Measurements from ENCODE around the gene USPL1.
A peak's percentile ranks its signal among the peaks of the same experiment; 100 is the strongest.

USPL1 gene

GRCh38 chr13:30656178-30656577 lies 38.5 kb downstream of the USPL1 start:
- no peak for DNase-seq (ENCODE audit: low read depth in 2 of 2, low spot score in 1 of 2)

- DNase-seq (ENCODE audit: low read depth in 2 of 2, low spot score in 1 of 2), result no peak
Observed at GRCh38 chr13:30659980-30660379, 42.3 kb downstream of the USPL1 start.

- DNase-seq (ENCODE audit: low read depth in 2 of 2, low spot score in 1 of 2), result no peak
Observed at GRCh38 chr13:30660796-30661195, 43.1 kb downstream of the USPL1 start.

- DNase-seq (ENCODE audit: low read depth in 2 of 2, low spot score in 1 of 2), result no peak
Observed at GRCh38 chr13:30664689-30665275, 47.1 kb downstream of the USPL1 start.

GRCh38 chr13:30665638-30666037 lies 47.9 kb downstream of the USPL1 start:
- no peak for DNase-seq (ENCODE audit: low read depth in 2 of 2, low spot score in 1 of 2)

GRCh38 chr13:30666113-30666512 lies 48.4 kb downstream of the USPL1 start:
- DNase-seq (ENCODE audit: low read depth in 2 of 2, low spot score in 1 of 2), result no peak

- no peak for DNase-seq (ENCODE audit: low read depth in 2 of 2, low spot score in 1 of 2)
Observed at GRCh38 chr13:30667014-30667413, 49.3 kb downstream of the USPL1 start.

GRCh38 chr13:30668312-30668711 lies 50.6 kb downstream of the USPL1 start:
- DNase-seq (ENCODE audit: low read depth in 2 of 2, low spot score in 1 of 2), result no peak

- no peak for DNase-seq (ENCODE audit: low read depth in 2 of 2, low spot score in 1 of 2)
Observed at GRCh38 chr13:30671271-30671815, 53.6 kb downstream of the USPL1 start.

- DNase-seq (ENCODE audit: low read depth in 2 of 2, low spot score in 1 of 2), result peak; percentile 77 to 78
Observed at GRCh38 chr13:30673669-30674521, 56.2 kb downstream of the USPL1 start.

GRCh38 chr13:30675717-30676116 lies 58.0 kb downstream of the USPL1 start:
- no peak for DNase-seq (ENCODE audit: low read depth in 2 of 2, low spot score in 1 of 2)

- DNase-seq (ENCODE audit: low read depth in 2 of 2, low spot score in 1 of 2), result no peak
Observed at GRCh38 chr13:30676672-30677071, 59.0 kb downstream of the USPL1 start.

GRCh38 chr13:30679483-30680330 lies 62.0 kb downstream of the USPL1 start:
- peak in 1 of 2 donors; percentile 11 for DNase-seq (ENCODE audit: low read depth in 2 of 2, low spot score in 1 of 2)

GRCh38 chr13:30681843-30682242 lies 64.1 kb downstream of the USPL1 start:
- no peak for DNase-seq (ENCODE audit: low read depth in 2 of 2, low spot score in 1 of 2)

- no peak for DNase-seq (ENCODE audit: low read depth in 2 of 2, low spot score in 1 of 2)
Observed at GRCh38 chr13:30685320-30685859, 67.7 kb downstream of the USPL1 start.

GRCh38 chr13:30685987-30686386 lies 68.3 kb downstream of the USPL1 start:
- DNase-seq (ENCODE audit: low read depth in 2 of 2, low spot score in 1 of 2), result no peak

- DNase-seq (ENCODE audit: low read depth in 2 of 2, low spot score in 1 of 2), result no peak
Observed at GRCh38 chr13:30687601-30688000, 69.9 kb downstream of the USPL1 start.

- DNase-seq (ENCODE audit: low read depth in 2 of 2, low spot score in 1 of 2), result no peak
Observed at GRCh38 chr13:30689752-30690151, 72.0 kb downstream of the USPL1 start.

- no peak for DNase-seq (ENCODE audit: low read depth in 2 of 2, low spot score in 1 of 2)
Observed at GRCh38 chr13:30690282-30691188, 72.8 kb downstream of the USPL1 start.

- DNase-seq (ENCODE audit: low read depth in 2 of 2, low spot score in 1 of 2), result no peak
Observed at GRCh38 chr13:30692113-30692512, 74.4 kb downstream of the USPL1 start.

All from stimulated activated CD8-positive, alpha-beta memory T cell treated with anti-CD3 and anti-CD28 coated beads, Interleukin-4, amount 100 ng/mL, for 1 hour (primary cell).